NOMO-1 treated with dmso at 0.1 percent for 144 hours (cell line): ENCODE data around the gene EIF3A.
"Not testable (repeated sequence)": the region's sequence is repeated elsewhere in the genome, so short reads cannot be mapped to it uniquely, and the experiment has no call there.

Experiments
- DNase-seq: peaks from one replicate; lab custom pipeline; 2025; ENCODE audit not compliant: unreplicated experiment; lab: John Stamatoyannopoulos, UW

Gene EIF3A

GRCh38 chr10:119101366-119102098 is 20.9 kb upstream of the EIF3A start:
- DNase-seq, result no peak

- no peak for DNase-seq
Observed at GRCh38 chr10:119100434-119101238, 20.0 kb upstream of the EIF3A start.

- DNase-seq, result no peak
Observed at GRCh38 chr10:119098576-119098975, 18.0 kb upstream of the EIF3A start.

GRCh38 chr10:119096641-119097415 is 16.2 kb upstream of the EIF3A start:
- DNase-seq, result not testable (repeated sequence)

- no peak for DNase-seq
Observed at GRCh38 chr10:119095640-119096039, 15.0 kb upstream of the EIF3A start.

- peak; percentile 91 for DNase-seq
Observed at GRCh38 chr10:119090968-119091367, 10.4 kb upstream of the EIF3A start.

GRCh38 chr10:119090026-119090795 is 9.6 kb upstream of the EIF3A start:
- DNase-seq, result no peak

GRCh38 chr10:119087271-119087882 is 6.8 kb upstream of the EIF3A start:
- no peak for DNase-seq

- no peak for DNase-seq
Observed at GRCh38 chr10:119084896-119085295, 4.3 kb upstream of the EIF3A start.

GRCh38 chr10:119079599-119080520 is 757 bp downstream of the EIF3A start:
- DNase-seq, result peak; percentile 28

GRCh38 chr10:119078422-119079179 is 2.0 kb downstream of the EIF3A start:
- DNase-seq, result no peak

- no peak for DNase-seq
Observed at GRCh38 chr10:119073584-119073983, 7.0 kb downstream of the EIF3A start.

- no peak for DNase-seq
Observed at GRCh38 chr10:119070395-119071165, 10.0 kb downstream of the EIF3A start.

- DNase-seq, result no peak
Observed at GRCh38 chr10:119061926-119062325, 18.7 kb downstream of the EIF3A start.

GRCh38 chr10:119061352-119061751 is 19.3 kb downstream of the EIF3A start:
- DNase-seq, result no peak

- no peak for DNase-seq
Observed at GRCh38 chr10:119060107-119060506, 20.5 kb downstream of the EIF3A start.

GRCh38 chr10:119059557-119059956 is 21.1 kb downstream of the EIF3A start:
- no peak for DNase-seq

GRCh38 chr10:119058010-119058409 is 22.6 kb downstream of the EIF3A start:
- no peak for DNase-seq
